GM23338 (cell line): ENCODE measurements around the gene GDF10. TPM values are rescaled to one million over a fixed set of nuclear protein-coding genes. Genes with fewer than 3 reads are reported as not detected.

Experiments
- ATAC-seq: fragments of 200-7000 bp; cut with Tn5 transposase; 3 replicates; pipeline ENCODE4 v1.9.1; 2020
- DNase-seq: peaks from one replicate; pipeline ENCODE4 v3.0.0-alpha.2; 2015; ENCODE audit warnings: low spot score
- H2AFZ ChIP-seq: fragments of 200-600 bp; sonication (generic); 2 replicates; pipeline ENCODE4 v1.8.0; 2016; ENCODE audit warnings: antibody characterized with exemption, mild to moderate bottlenecking, moderate library complexity
- H3F3A ChIP-seq: fragments of 200-600 bp; sonication (generic); replicated peaks from 2 replicates; pipeline ENCODE4 v1.8.0; 2017; ENCODE audit warnings: antibody characterized with exemption, mixed run types, low read depth
- H3K27ac ChIP-seq: fragments of 200-600 bp; sonication (generic); 2 replicates; pipeline ENCODE4 v1.6.1; 2016; ENCODE audit warnings: low read depth
- H3K27me3 ChIP-seq: fragments of 200-600 bp; sonication (generic); 2 replicates; pipeline ENCODE4 v1.8.0; 2016; ENCODE audit warnings: mild to moderate bottlenecking, mixed run types, moderate library complexity; ENCODE audit not compliant: insufficient read depth
- H3K36me3 ChIP-seq: fragments of 200-600 bp; sonication (generic); 2 replicates; pipeline ENCODE4 v1.8.0; 2016; ENCODE audit warnings: mild to moderate bottlenecking; ENCODE audit not compliant: insufficient read depth
- H3K4me1 ChIP-seq: fragments of 200-600 bp; sonication (generic); 2 replicates; pipeline ENCODE4 v1.8.0; 2016; ENCODE audit warnings: mild to moderate bottlenecking, moderate library complexity; ENCODE audit not compliant: insufficient read depth
- H3K4me2 ChIP-seq: fragments of 200-600 bp; sonication (generic); 2 replicates; pipeline ENCODE4 v1.7.1; 2017; ENCODE audit warnings: mixed run types
- H3K4me3 ChIP-seq: fragments of 200-600 bp; sonication (generic); 2 replicates; pipeline ENCODE4 v1.6.1; 2016; ENCODE audit warnings: mixed run types
- H3K79me2 ChIP-seq: fragments of 200-600 bp; sonication (generic); replicated peaks from 2 replicates; pipeline ENCODE4 v1.8.0; 2017; ENCODE audit warnings: mild to moderate bottlenecking; ENCODE audit not compliant: insufficient read depth
- H3K9me2 ChIP-seq: fragments of 200-600 bp; sonication (generic); 2 replicates; pipeline ENCODE4 v1.8.0; 2017; ENCODE audit not compliant: insufficient read depth
- H4K20me1 ChIP-seq: fragments of 200-600 bp; sonication (generic); replicated peaks from 2 replicates; pipeline ENCODE4 v1.8.0; 2017; ENCODE audit warnings: mild to moderate bottlenecking; ENCODE audit not compliant: insufficient read depth
- H3K27ac Mint-ChIP-seq: 2 replicates; pipeline ENCODE4 v1.8.0; 2020; ENCODE audit warnings: inconsistent platforms, mild to moderate bottlenecking, moderate library complexity, mixed read lengths
- H3K27me3 Mint-ChIP-seq: 3 replicates; pipeline ENCODE4 v1.8.0; 2022; ENCODE audit warnings: low read depth, mild to moderate bottlenecking, moderate library complexity, mixed read lengths, inconsistent platforms; ENCODE audit not compliant: insufficient read depth, poor library complexity
- H3K36me3 Mint-ChIP-seq: 3 replicates; pipeline ENCODE4 v1.8.0; 2021; ENCODE audit warnings: low read depth, mild to moderate bottlenecking, inconsistent platforms, moderate library complexity, mixed read lengths
- H3K4me1 Mint-ChIP-seq: 3 replicates; pipeline ENCODE4 v1.8.0; 2020; ENCODE audit warnings: mild to moderate bottlenecking, inconsistent platforms, mixed read lengths
- H3K4me3 Mint-ChIP-seq: 3 replicates; pipeline ENCODE4 v1.8.0; 2021; ENCODE audit warnings: moderate library complexity, mild to moderate bottlenecking, inconsistent platforms, mixed read lengths
- H3K9me3 Mint-ChIP-seq: 3 replicates; pipeline ENCODE4 v1.8.0; 2020; ENCODE audit warnings: moderate library complexity, mild to moderate bottlenecking, inconsistent platforms, mixed read lengths
- CREB1 ChIP-seq: fragments of 250-450 bp; sonication (Bioruptor Pico); IDR thresholded peaks from 2 replicates; pipeline ENCODE4 v1.5.0; 2020; ENCODE audit warnings: low read depth, mild to moderate bottlenecking, moderate library complexity
- EZH2 ChIP-seq: fragments of 200-600 bp; sonication (generic); IDR thresholded peaks from one replicate; pipeline ENCODE4 v1.8.0; 2017; ENCODE audit warnings: antibody characterized with exemption, mild to moderate bottlenecking, low read depth; ENCODE audit not compliant: unreplicated experiment
- EZH2phosphoT487 ChIP-seq: fragments of 200-600 bp; sonication (generic); IDR thresholded peaks from one replicate; pipeline ENCODE4 v1.8.1; 2018; ENCODE audit warnings: antibody characterized with exemption; ENCODE audit not compliant: unreplicated experiment
- NANOG ChIP-seq: IDR thresholded peaks from 2 replicates; pipeline ENCODE4 v1.6.1; 2016; ENCODE audit warnings: antibody characterized with exemption, borderline replicate concordance
- STAT1 ChIP-seq: IDR thresholded peaks from one replicate; pipeline ENCODE4 v1.6.1; 2016; ENCODE audit warnings: antibody characterized with exemption; ENCODE audit not compliant: unreplicated experiment
- ZNF114 ChIP-seq: fragments of 250-450 bp; sonication (Bioruptor Pico); IDR thresholded peaks from 2 replicates; pipeline ENCODE4 v1.5.0; 2020; ENCODE audit warnings: mild to moderate bottlenecking, moderate library complexity
- ZNF331 ChIP-seq: fragments of 250-450 bp; sonication (Bioruptor Pico); IDR thresholded peaks from 2 replicates; pipeline ENCODE4 v1.5.0; 2020; ENCODE audit warnings: low read depth, mild to moderate bottlenecking, moderate library complexity
- polyA plus RNA-seq: library from polyadenylated mRNA; unstranded; fragments of >200 nt; fragmentation: Nextera tagmentation; extraction: Ambion mirVana; gene quantifications from 2 replicates; pipeline ENCODE4 v1.2.1, GENCODE V29; 2016
- total RNA-seq: library from RNA; depleted of rRNA; stranded (reverse); fragments of >200 nt; shearing (Covaris generic); gene quantifications from 2 replicates; pipeline ENCODE4 v1.2.3, GENCODE V29; 2014
- TF ChIP-seq, protein P1 (sequence below), 2 experiments: fragments of 200-600 bp in 1 of 2; sonication (generic) in 1 of 2; conservative IDR thresholded peaks; 2 replicates each; pipeline versions ENCODE4 v1.5.1 to v1.6.1; 2016 to 2017; ENCODE audit warnings: antibody characterized with exemption in 2 of 2, low read depth in 2 of 2, mild to moderate bottlenecking in 2 of 2, moderate library complexity in 1 of 2
- TF ChIP-seq, protein P2 (sequence below): IDR thresholded peaks from 2 replicates; pipeline ENCODE4 v1.6.1; 2016; ENCODE audit warnings: antibody characterized with exemption
- TF ChIP-seq, protein P3 (sequence below): IDR thresholded peaks from one replicate; pipeline ENCODE4 v1.6.1; 2018; ENCODE audit warnings: antibody characterized with exemption; ENCODE audit not compliant: unreplicated experiment

Gene GDF10
- total and polyA plus RNA-seq, 2 experiments from 2014 or later, result 0.21 TPM; not detected in 1

DNA sequence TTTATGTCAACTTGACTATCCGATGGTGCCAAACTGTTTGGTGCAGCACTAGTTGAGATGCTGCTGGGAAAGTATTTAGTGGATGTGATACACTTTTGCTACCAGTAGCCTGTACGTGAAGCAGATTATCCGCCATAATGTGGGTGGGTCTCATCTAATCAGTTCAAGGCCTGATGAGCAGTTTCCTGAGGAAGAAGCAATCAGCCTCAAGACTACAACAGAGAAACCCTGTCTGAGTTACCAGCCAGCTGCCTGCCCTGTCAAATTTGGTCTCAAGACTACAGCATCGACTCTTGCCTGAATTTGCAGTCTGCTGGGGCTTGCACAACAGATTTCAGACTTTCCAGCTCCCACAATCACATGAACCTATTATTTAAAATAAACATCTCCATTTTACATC lies 37.3 kb downstream of the GDF10 start:
- no peaks in the 10 kb centered on the region for H3K9me3 Mint-ChIP-seq
- H3K4me3 ChIP-seq, result no peak overlapping the region
- H3K27me3 Mint-ChIP-seq, result peaks cover 8% of the 10 kb centered on the region
- H3K4me2 ChIP-seq, result no peak overlapping the region
- peaks cover 6% of the 10 kb centered on the region; the same call in 1 of the 2 replicates for H3K4me1 ChIP-seq
- H3F3A ChIP-seq, result no peaks in the 10 kb centered on the region
- H3K4me3 Mint-ChIP-seq, result no peak overlapping the region
- peaks cover 14% of the 10 kb centered on the region for H3K4me1 Mint-ChIP-seq
- H2AFZ ChIP-seq, result no peak overlapping the region
- no peak overlapping the region for H3K27ac Mint-ChIP-seq
- ATAC-seq (no peak), DNase-seq (no peak)
- TF ChIP-seq EZH2, result no peak
- H3K79me2 ChIP-seq, result no peaks in the 10 kb centered on the region
- H3K27me3 ChIP-seq, result no peaks in the 10 kb centered on the region
- H3K36me3 ChIP-seq, result no peaks in the 10 kb centered on the region
- no peaks in the 10 kb centered on the region for H3K36me3 Mint-ChIP-seq
- no peak overlapping the region for H3K27ac ChIP-seq
- H4K20me1 ChIP-seq, result no peaks in the 10 kb centered on the region
- H3K9me2 ChIP-seq, result no peaks in the 10 kb centered on the region

DNA sequence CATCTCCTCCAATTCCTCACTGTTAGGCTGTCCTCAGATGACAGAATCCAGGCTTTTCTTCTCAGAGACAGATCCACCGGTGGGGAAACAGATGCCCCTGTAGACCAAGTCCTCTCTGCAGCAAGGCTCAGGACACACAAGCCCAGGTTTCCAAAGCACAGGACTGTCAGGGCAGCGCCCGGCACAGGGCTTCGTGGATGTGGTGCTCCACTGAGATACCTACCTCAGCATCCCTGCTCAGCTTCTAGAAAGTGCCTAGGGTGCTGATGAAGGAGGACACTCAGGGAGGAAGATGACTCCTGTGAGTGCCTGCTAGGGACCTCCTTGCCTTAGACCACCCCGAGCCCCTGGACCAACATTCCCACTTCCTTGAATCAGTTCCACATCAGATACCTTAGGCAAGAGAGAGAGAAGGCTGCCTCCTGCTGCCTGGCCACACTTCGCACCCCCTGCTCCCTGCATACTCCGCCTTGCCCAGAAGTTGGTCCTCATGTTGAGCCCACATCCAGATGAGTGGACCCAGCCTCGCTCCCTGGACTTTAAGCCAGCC lies 39.3 kb downstream of the GDF10 start:
- Histone ChIP-seq H3F3A (no peaks in the 10 kb centered on the region), H3K27ac (no peak overlapping the region), H2AFZ (no peak overlapping the region), H3K4me2 (no peak overlapping the region), H3K9me2 (no peaks in the 10 kb centered on the region), H3K79me2 (no peaks in the 10 kb centered on the region), H3K4me1 (peaks cover 7% of the 10 kb centered on the region; the same call in 1 of the 2 replicates), H4K20me1 (no peaks in the 10 kb centered on the region), H3K4me3 (no peak overlapping the region), H3K27me3 (no peaks in the 10 kb centered on the region), H3K36me3 (no peaks in the 10 kb centered on the region)
- no peak overlapping the region for H3K27ac Mint-ChIP-seq
- H3K9me3 Mint-ChIP-seq, result no peaks in the 10 kb centered on the region
- no peak for DNase-seq
- peaks cover 27% of the 10 kb centered on the region for H3K4me1 Mint-ChIP-seq
- H3K27me3 Mint-ChIP-seq, result peaks cover 8% of the 10 kb centered on the region
- ATAC-seq, result no peak
- H3K4me3 Mint-ChIP-seq, result no peak overlapping the region
- H3K36me3 Mint-ChIP-seq, result no peaks in the 10 kb centered on the region
- TF ChIP-seq EZH2, result no peak
- TF ChIP-seq, protein P1, sequence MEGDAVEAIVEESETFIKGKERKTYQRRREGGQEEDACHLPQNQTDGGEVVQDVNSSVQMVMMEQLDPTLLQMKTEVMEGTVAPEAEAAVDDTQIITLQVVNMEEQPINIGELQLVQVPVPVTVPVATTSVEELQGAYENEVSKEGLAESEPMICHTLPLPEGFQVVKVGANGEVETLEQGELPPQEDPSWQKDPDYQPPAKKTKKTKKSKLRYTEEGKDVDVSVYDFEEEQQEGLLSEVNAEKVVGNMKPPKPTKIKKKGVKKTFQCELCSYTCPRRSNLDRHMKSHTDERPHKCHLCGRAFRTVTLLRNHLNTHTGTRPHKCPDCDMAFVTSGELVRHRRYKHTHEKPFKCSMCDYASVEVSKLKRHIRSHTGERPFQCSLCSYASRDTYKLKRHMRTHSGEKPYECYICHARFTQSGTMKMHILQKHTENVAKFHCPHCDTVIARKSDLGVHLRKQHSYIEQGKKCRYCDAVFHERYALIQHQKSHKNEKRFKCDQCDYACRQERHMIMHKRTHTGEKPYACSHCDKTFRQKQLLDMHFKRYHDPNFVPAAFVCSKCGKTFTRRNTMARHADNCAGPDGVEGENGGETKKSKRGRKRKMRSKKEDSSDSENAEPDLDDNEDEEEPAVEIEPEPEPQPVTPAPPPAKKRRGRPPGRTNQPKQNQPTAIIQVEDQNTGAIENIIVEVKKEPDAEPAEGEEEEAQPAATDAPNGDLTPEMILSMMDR (conservative IDR thresholded peaks at IDR 0.05; ENCODE audit: low read depth in 2 of 2), result no peak
- no peak for TF ChIP-seq ZNF331 (CRISPR knock-in tag)
- no peak for TF ChIP-seq CREB1 (CRISPR knock-in tag)
- no peak for TF ChIP-seq ZNF114 (CRISPR knock-in tag)
- no peak for TF ChIP-seq EZH2phosphoT487
- TF ChIP-seq, protein P2, sequence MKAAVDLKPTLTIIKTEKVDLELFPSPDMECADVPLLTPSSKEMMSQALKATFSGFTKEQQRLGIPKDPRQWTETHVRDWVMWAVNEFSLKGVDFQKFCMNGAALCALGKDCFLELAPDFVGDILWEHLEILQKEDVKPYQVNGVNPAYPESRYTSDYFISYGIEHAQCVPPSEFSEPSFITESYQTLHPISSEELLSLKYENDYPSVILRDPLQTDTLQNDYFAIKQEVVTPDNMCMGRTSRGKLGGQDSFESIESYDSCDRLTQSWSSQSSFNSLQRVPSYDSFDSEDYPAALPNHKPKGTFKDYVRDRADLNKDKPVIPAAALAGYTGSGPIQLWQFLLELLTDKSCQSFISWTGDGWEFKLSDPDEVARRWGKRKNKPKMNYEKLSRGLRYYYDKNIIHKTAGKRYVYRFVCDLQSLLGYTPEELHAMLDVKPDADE, result no peak
- TF ChIP-seq NANOG, result no peak
- TF ChIP-seq, protein P3, sequence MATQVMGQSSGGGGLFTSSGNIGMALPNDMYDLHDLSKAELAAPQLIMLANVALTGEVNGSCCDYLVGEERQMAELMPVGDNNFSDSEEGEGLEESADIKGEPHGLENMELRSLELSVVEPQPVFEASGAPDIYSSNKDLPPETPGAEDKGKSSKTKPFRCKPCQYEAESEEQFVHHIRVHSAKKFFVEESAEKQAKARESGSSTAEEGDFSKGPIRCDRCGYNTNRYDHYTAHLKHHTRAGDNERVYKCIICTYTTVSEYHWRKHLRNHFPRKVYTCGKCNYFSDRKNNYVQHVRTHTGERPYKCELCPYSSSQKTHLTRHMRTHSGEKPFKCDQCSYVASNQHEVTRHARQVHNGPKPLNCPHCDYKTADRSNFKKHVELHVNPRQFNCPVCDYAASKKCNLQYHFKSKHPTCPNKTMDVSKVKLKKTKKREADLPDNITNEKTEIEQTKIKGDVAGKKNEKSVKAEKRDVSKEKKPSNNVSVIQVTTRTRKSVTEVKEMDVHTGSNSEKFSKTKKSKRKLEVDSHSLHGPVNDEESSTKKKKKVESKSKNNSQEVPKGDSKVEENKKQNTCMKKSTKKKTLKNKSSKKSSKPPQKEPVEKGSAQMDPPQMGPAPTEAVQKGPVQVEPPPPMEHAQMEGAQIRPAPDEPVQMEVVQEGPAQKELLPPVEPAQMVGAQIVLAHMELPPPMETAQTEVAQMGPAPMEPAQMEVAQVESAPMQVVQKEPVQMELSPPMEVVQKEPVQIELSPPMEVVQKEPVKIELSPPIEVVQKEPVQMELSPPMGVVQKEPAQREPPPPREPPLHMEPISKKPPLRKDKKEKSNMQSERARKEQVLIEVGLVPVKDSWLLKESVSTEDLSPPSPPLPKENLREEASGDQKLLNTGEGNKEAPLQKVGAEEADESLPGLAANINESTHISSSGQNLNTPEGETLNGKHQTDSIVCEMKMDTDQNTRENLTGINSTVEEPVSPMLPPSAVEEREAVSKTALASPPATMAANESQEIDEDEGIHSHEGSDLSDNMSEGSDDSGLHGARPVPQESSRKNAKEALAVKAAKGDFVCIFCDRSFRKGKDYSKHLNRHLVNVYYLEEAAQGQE, result no peak
- TF ChIP-seq STAT1, result no peak
